ENCODE data around the gene BANK1. TPM values are rescaled to one million over a fixed set of nuclear protein-coding genes. Genes with fewer than 3 reads are reported as not detected.

The BANK1 gene
- total RNA-seq, 1 donor from 2014 or later, result 1.4 TPM

- TF ChIP-seq CTCF (conservative IDR thresholded peaks at IDR 0.05; ENCODE audit: low read depth, low read length), result no peak
- no peak for DNase-seq (ENCODE audit: low read depth)
- no peak overlapping the region for H3K4me3 ChIP-seq (ENCODE audit: low read depth, low read length)
Observed at GRCh38 chr4:102031406-102031805, 240.9 kb downstream of the BANK1 start.

- no peak for TF ChIP-seq CTCF (conservative IDR thresholded peaks at IDR 0.05; ENCODE audit: low read depth, low read length)
- DNase-seq (ENCODE audit: low read depth), result no peak
- no peak overlapping the region for H3K4me3 ChIP-seq (ENCODE audit: low read depth, low read length)
Observed at GRCh38 chr4:102036016-102036415, 245.5 kb downstream of the BANK1 start.

GRCh38 chr4:102036619-102037376, 246.3 kb downstream of the BANK1 start:
- H3K4me3 ChIP-seq (ENCODE audit: low read depth, low read length), result no peak overlapping the region
- no peak for DNase-seq (ENCODE audit: low read depth)
- TF ChIP-seq CTCF (conservative IDR thresholded peaks at IDR 0.05; ENCODE audit: low read depth, low read length), result no peak

- TF ChIP-seq CTCF (conservative IDR thresholded peaks at IDR 0.05; ENCODE audit: low read depth, low read length), result no peak
- no peak for DNase-seq (ENCODE audit: low read depth)
- H3K4me3 ChIP-seq (ENCODE audit: low read depth, low read length), result no peak overlapping the region
Observed at GRCh38 chr4:102037566-102037965, 247.0 kb downstream of the BANK1 start.

GRCh38 chr4:102042871-102043802, 252.6 kb downstream of the BANK1 start:
- DNase-seq (ENCODE audit: low read depth), result no peak
- H3K4me3 ChIP-seq (ENCODE audit: low read depth, low read length), result no peak overlapping the region
- TF ChIP-seq CTCF (conservative IDR thresholded peaks at IDR 0.05; ENCODE audit: low read depth, low read length), result no peak

GRCh38 chr4:102047616-102048015, 257.1 kb downstream of the BANK1 start:
- TF ChIP-seq CTCF (conservative IDR thresholded peaks at IDR 0.05; ENCODE audit: low read depth, low read length), result no peak
- no peak overlapping the region for H3K4me3 ChIP-seq (ENCODE audit: low read depth, low read length)
- DNase-seq (ENCODE audit: low read depth), result no peak

Measured in epithelial cell of proximal tubule (primary cell).